ENCODE measurements around the gene LMOD2. TPM values are rescaled to one million over a fixed set of nuclear protein-coding genes. Genes with fewer than 3 reads are reported as not detected.
A peak's percentile ranks its signal among the peaks of the same experiment; 100 is the strongest.

Gene LMOD2
- total RNA-seq, 1 experiment from 2014 or later = not detected

DNA sequence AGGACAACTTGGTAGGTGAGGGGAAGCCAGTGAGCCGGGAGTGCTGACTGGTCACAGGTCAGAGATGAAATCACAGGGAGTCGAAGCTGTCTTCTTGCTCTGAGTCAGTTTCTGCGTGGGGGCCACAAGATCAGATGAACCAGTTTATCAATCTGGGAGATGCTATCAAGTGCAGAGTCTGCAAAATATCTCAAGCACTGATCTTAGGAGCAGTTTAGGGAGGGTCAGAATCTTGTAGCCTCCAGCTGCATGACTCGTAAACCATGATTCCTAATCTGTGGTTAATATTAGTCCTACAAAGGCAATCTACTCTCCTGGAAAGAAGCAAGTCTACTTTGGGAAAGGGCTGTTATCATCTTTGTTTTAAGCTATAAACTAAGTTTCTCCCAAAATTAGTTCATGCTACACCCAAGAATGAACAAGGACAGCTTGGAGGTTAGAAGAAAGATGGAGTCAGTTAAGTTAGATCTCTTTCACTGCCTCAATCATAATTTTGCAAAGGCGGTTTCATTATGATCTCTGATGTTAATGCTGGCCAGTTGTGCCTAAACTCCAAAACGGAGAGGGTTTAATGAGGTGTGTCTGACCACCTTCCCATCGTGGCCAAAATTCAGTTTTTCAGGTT, 8.4 kb upstream of the LMOD2 start:
- Mint-ChIP-seq H3K27me3 (ENCODE audit: low read depth) (no peaks in the 10 kb centered on the region), H3K36me3 (ENCODE audit: insufficient read depth in 1 of 3, low read depth in 3 of 3) (no peaks in the 10 kb centered on the region), H3K4me1 (peaks cover 39 to 44% of the 10 kb centered on the region in 2 experiments), H3K9me3 (no peaks in the 10 kb centered on the region), H3K27ac (no peak overlapping the region; a peak in 1 of 7 replicates), H3K4me3 (no peak overlapping the region)
- no CpG with 5 or more reads among the region's 7 CpGs for WGBS (ENCODE audit: extremely low coverage, insufficient read length, low lambda C conversion rate)
- Histone ChIP-seq H3K4me2 (ENCODE audit: insufficient read depth, insufficient read length, low read length) (no peak overlapping the region), H3K27me3 (ENCODE audit: insufficient read depth, low read length) (no peaks in the 10 kb centered on the region), H3K4ac (ENCODE audit: low read depth, low read length) (no peak overlapping the region), H3K9me3 (ENCODE audit: control insufficient read depth, low read depth, low read length) (no peaks in the 10 kb centered on the region), H3K56ac (ENCODE audit: insufficient read length, low read depth, low read length) (no peak overlapping the region), H3K27ac (ENCODE audit: insufficient read length, low read depth, low read length) (no peak overlapping the region), H3K79me1 (ENCODE audit: insufficient read depth, low read depth, low read length, poor library complexity, severe bottlenecking) (no peaks in the 10 kb centered on the region), H3K23ac (ENCODE audit: insufficient read length, low read depth, low read length) (no peak overlapping the region), H4K8ac (replicated peaks; ENCODE audit: insufficient read length, low read depth, low read length) (no peak overlapping the region), H3K23me2 (ENCODE audit: insufficient read length, low read depth, low read length, poor library complexity, severe bottlenecking) (no peaks in the 10 kb centered on the region), H2BK15ac (ENCODE audit: low read depth, low read length) (no peak overlapping the region), H4K20me1 (ENCODE audit: control insufficient read depth, insufficient read depth, insufficient read length) (no peaks in the 10 kb centered on the region), H4K5ac (ENCODE audit: insufficient read length, low read depth, low read length) (no peak overlapping the region), H2BK120ac (ENCODE audit: low read depth, low read length, poor library complexity, severe bottlenecking) (no peak overlapping the region), H3K4me1 (ENCODE audit: insufficient read depth, low read length) (peaks cover 8% of the 10 kb centered on the region; the same call in 1 of the 2 replicates), H2BK5ac (ENCODE audit: insufficient read length, low read length) (no peak overlapping the region), H2AK5ac (ENCODE audit: insufficient read length, low read length) (no peak overlapping the region), H3T11ph (ENCODE audit: low read length) (no peak overlapping the region), H3K14ac (ENCODE audit: insufficient read depth, low read length) (no peak overlapping the region), H3K79me2 (ENCODE audit: insufficient read depth, low read length) (no peaks in the 10 kb centered on the region), H3K18ac (ENCODE audit: insufficient read length, low read depth, low read length) (no peak overlapping the region), H2AFZ (ENCODE audit: low read length) (peak overlapping the region; percentile 16), H3K9ac (ENCODE audit: extremely low read depth, insufficient read length, low read length) (no peak overlapping the region), H4K91ac (ENCODE audit: insufficient read length, low read depth, low read length) (no peak overlapping the region), H2BK20ac (ENCODE audit: low read depth, low read length, poor library complexity, severe bottlenecking) (no peak overlapping the region), H2BK12ac (ENCODE audit: insufficient read length, low read depth, low read length) (no peak overlapping the region)
- no peak for DNase-seq
- TF ChIP-seq, protein P1, sequence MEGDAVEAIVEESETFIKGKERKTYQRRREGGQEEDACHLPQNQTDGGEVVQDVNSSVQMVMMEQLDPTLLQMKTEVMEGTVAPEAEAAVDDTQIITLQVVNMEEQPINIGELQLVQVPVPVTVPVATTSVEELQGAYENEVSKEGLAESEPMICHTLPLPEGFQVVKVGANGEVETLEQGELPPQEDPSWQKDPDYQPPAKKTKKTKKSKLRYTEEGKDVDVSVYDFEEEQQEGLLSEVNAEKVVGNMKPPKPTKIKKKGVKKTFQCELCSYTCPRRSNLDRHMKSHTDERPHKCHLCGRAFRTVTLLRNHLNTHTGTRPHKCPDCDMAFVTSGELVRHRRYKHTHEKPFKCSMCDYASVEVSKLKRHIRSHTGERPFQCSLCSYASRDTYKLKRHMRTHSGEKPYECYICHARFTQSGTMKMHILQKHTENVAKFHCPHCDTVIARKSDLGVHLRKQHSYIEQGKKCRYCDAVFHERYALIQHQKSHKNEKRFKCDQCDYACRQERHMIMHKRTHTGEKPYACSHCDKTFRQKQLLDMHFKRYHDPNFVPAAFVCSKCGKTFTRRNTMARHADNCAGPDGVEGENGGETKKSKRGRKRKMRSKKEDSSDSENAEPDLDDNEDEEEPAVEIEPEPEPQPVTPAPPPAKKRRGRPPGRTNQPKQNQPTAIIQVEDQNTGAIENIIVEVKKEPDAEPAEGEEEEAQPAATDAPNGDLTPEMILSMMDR (conservative IDR thresholded peaks at IDR 0.05) = no peak

Data from H9 (cell line).